SK-N-MC (cell line): ENCODE measurements around the gene RAB36.

Experiments used
- DNase-seq: peaks from one replicate; pipeline ENCODE4 v3.0.0-alpha.2; 2011; ENCODE audit warnings: low read depth, low spot score
- H3K27ac ChIP-seq: fragments of 200-600 bp; sonication (generic); 2 replicates; pipeline ENCODE4 v1.5.1; 2016; ENCODE audit warnings: mixed run types
- H3K36me3 ChIP-seq: fragments of 200-600 bp; sonication (generic); 2 replicates; pipeline ENCODE4 v1.6.1; 2017; ENCODE audit warnings: antibody characterized with exemption, low read length, mixed read lengths; ENCODE audit not compliant: insufficient read depth
- H3K4me3 ChIP-seq: fragments of 200-600 bp; sonication (generic); 2 replicates; pipeline ENCODE4 v1.5.1; 2016
- H3K9ac ChIP-seq: fragments of 200-600 bp; sonication (generic); 2 replicates; pipeline ENCODE4 v1.8.0; 2017; ENCODE audit warnings: mixed run types, mixed read lengths; ENCODE audit not compliant: insufficient read length
- H3K9me3 ChIP-seq: fragments of 200-600 bp; sonication (generic); 2 replicates; pipeline ENCODE4 v1.6.1; 2017; ENCODE audit warnings: low read depth, mild to moderate bottlenecking, antibody characterized with exemption, low read length, moderate library complexity, mixed read lengths
- EZH2 ChIP-seq: fragments of 200-600 bp; sonication (generic); IDR thresholded peaks from one replicate; pipeline ENCODE4 v1.6.1; 2017; ENCODE audit warnings: antibody characterized with exemption
- FOXP2 ChIP-seq: optimal IDR thresholded peaks from 2 replicates; pipeline ENCODE3; 2011; ENCODE audit warnings: mild to moderate bottlenecking, moderate library complexity; ENCODE audit not compliant: insufficient read depth; ENCODE audit errors: extremely low read length, control extremely low read depth
- POLR2AphosphoS5 ChIP-seq: IDR thresholded peaks from 2 replicates; pipeline ENCODE4 v1.6.1; 2012; ENCODE audit warnings: mild to moderate bottlenecking, low read depth, low read length, borderline replicate concordance

RAB36 gene

GRCh38 chr22:23113067-23113846 is 32.0 kb upstream of the RAB36 start:
- H3K36me3 ChIP-seq: no peaks in the 10 kb centered on the region
- H3K9me3 ChIP-seq: no peaks in the 10 kb centered on the region
- no peak overlapping the region for H3K9ac ChIP-seq
- DNase-seq: no peak
- H3K4me3 ChIP-seq: no peak overlapping the region
- TF ChIP-seq FOXP2: no peak
- no peak for TF ChIP-seq POLR2AphosphoS5
- no peak for TF ChIP-seq EZH2
- no peak overlapping the region for H3K27ac ChIP-seq

- Histone ChIP-seq H3K4me3 (no peak overlapping the region), H3K36me3 (no peaks in the 10 kb centered on the region), H3K27ac (no peak overlapping the region), H3K9me3 (no peaks in the 10 kb centered on the region), H3K9ac (no peak overlapping the region)
- TF ChIP-seq EZH2: no peak
- no peak for TF ChIP-seq FOXP2
- no peak for TF ChIP-seq POLR2AphosphoS5
- DNase-seq: no peak
Measured at GRCh38 chr22:23113847-23114720, 31.2 kb upstream of the RAB36 start.

GRCh38 chr22:23114721-23115020 is 30.6 kb upstream of the RAB36 start:
- no peak for DNase-seq
- no peak for TF ChIP-seq FOXP2
- H3K27ac ChIP-seq: no peak overlapping the region
- H3K9me3 ChIP-seq: no peaks in the 10 kb centered on the region
- no peaks in the 10 kb centered on the region for H3K36me3 ChIP-seq
- no peak overlapping the region for H3K9ac ChIP-seq
- H3K4me3 ChIP-seq: no peak overlapping the region

GRCh38 chr22:23115369-23115768 is 29.9 kb upstream of the RAB36 start:
- Histone ChIP-seq H3K9ac (no peak overlapping the region), H3K9me3 (no peaks in the 10 kb centered on the region), H3K36me3 (no peaks in the 10 kb centered on the region), H3K4me3 (no peak overlapping the region), H3K27ac (no peak overlapping the region)
- no peak for TF ChIP-seq FOXP2
- no peak for TF ChIP-seq POLR2AphosphoS5
- TF ChIP-seq EZH2: no peak
- no peak for DNase-seq

GRCh38 chr22:23115825-23116494 is 29.3 kb upstream of the RAB36 start:
- Histone ChIP-seq H3K27ac (no peak overlapping the region), H3K9ac (no peak overlapping the region), H3K36me3 (no peaks in the 10 kb centered on the region), H3K9me3 (no peaks in the 10 kb centered on the region), H3K4me3 (no peak overlapping the region)
- DNase-seq: no peak
- TF ChIP-seq POLR2AphosphoS5 (no peak), EZH2 (no peak), FOXP2 (no peak)

GRCh38 chr22:23116506-23117263 is 28.6 kb upstream of the RAB36 start:
- TF ChIP-seq FOXP2: no peak
- no peak for TF ChIP-seq POLR2AphosphoS5
- TF ChIP-seq EZH2: no peak
- Histone ChIP-seq H3K36me3 (no peaks in the 10 kb centered on the region), H3K9me3 (no peaks in the 10 kb centered on the region), H3K27ac (no peak overlapping the region), H3K4me3 (no peak overlapping the region), H3K9ac (no peak overlapping the region)
- DNase-seq: no peak

GRCh38 chr22:23117275-23117674 is 28.0 kb upstream of the RAB36 start:
- H3K36me3 ChIP-seq: no peaks in the 10 kb centered on the region
- TF ChIP-seq POLR2AphosphoS5 (no peak), EZH2 (no peak), FOXP2 (no peak)
- no peak overlapping the region for H3K4me3 ChIP-seq
- no peak overlapping the region for H3K27ac ChIP-seq
- no peak for DNase-seq
- H3K9ac ChIP-seq: no peak overlapping the region
- H3K9me3 ChIP-seq: no peaks in the 10 kb centered on the region

GRCh38 chr22:23117891-23118646 is 27.2 kb upstream of the RAB36 start:
- Histone ChIP-seq H3K27ac (no peak overlapping the region), H3K9me3 (no peaks in the 10 kb centered on the region), H3K36me3 (no peaks in the 10 kb centered on the region), H3K9ac (no peak overlapping the region), H3K4me3 (no peak overlapping the region)
- TF ChIP-seq EZH2 (no peak), POLR2AphosphoS5 (no peak), FOXP2 (no peak)
- DNase-seq: no peak
